Cerebellar cortex (tissue), 1 donor: Measurements from ENCODE around the gene HELZ.
"Not testable (repeated sequence)": the region's sequence is repeated elsewhere in the genome, so short reads cannot be mapped to it uniquely, and the experiment has no call there.

ENCODE experiments used
- DNase-seq: peaks from one replicate; pipeline ENCODE4 v3.0.0-alpha.2; 2015; ENCODE audit warnings: low spot score

Gene HELZ

DNA sequence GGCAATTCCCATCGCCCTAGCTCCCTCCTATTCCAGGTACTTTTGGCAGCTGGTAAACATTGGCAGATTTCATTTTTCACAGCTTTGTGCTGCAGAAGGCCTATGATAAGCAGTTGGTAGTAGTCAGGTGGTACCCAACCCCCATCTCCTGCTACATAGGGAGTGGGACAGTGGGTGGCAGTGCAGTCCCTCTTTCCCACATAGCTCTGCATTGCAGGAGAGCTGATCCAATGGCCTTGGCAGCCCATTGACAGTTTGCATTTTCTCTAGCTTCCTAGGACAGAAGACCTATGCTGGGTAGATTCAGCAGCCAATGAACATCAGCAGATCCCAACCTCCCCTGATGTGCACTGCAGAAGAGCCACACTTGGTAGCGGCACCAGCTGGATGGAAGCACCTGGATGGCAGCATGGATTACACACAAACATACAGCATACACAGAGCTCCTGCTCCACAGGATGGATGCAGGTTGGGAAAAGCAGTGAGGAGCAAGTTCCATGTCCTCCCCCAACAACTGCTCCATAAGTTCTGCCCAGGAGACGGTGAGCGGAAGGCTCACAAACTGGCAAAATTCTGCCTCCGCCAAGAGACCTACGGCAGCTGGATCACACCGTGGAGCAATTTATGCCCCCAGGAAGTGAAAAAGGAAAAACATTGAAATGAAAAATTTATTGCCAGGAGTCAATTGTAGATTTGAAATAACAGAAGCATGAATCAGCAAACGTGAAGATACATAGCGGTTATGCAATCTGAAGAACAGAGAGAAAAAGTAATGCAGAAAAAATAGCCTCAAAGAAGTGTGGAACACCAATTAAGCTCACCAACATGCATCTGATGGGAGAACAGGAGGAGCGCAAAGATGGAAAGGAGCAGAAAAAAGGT is 105.0 kb downstream of the HELZ start:
- peak; percentile 19 for DNase-seq

DNA sequence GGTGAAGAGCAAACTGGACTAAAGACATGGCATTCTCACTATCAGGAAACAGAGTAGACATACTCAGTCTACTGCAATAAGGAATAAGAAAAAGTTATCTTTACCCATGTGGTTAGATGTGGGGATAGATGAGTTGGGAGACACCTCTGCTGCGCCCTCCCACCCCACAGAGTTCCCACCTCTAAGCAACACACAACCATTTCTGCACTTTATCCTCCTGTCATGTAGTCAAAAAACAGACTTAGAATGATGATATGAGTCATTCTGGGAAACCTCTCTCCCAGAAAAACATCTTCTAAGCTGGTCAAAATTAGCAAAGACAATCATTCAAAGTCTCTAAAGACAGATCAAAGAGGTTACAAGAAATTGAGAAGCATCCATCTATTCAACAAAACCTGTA is 105.7 kb downstream of the HELZ start:
- no peak for DNase-seq

DNA sequence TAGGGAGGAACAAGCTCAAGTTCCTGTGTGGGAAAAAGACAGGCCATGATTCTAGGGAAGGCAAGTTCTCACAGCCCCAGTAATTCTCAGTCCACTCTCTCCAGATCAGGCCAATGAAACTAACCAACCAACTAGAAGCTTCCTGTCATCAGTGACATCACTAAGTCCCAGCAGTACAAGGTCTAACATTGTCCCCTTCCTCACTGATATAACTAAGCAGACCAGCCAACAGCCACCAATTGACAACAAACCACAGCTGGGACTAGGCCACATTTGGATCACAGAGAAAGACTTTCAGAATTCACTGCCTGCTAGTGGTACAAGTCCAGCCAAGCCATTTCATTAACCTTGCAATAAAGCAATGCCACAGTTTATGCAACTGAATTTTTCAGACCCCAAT is 106.6 kb downstream of the HELZ start:
- DNase-seq, result no peak

DNA sequence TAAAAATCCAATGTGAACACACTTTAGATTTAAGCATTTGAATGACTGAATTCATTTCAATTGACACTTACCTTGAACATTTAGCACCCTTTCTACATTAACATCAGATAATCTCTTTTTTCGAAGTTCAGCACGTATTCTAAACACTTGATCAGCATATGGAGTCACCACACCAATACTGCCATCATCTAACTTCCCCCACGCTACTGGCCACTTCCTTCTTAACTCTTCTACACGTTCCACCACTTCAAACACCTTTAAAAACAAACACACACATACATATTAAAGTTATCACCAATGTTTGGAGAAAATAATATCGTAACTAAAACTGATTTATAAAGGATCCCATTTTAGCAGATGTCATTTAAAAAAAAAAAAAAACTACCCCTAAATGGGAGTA is 107.1 kb downstream of the HELZ start:
- no peak for DNase-seq

DNA sequence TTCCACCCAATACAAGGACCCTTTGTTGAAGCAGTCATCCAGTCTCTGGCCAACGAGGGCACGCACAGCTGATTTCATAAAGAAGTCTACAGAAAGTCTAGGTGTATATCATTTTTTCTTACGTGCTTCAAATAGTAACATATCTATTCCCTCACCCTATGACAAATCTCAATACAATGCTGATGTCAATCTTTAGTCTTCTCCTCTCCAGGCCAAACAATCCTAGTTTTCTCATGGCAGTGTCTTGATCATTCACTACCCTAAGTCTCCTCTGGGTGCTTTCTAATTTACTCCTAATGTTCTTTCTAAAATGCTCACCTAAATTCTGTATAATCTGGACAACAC is 108.0 kb downstream of the HELZ start:
- DNase-seq, result no peak

DNA sequence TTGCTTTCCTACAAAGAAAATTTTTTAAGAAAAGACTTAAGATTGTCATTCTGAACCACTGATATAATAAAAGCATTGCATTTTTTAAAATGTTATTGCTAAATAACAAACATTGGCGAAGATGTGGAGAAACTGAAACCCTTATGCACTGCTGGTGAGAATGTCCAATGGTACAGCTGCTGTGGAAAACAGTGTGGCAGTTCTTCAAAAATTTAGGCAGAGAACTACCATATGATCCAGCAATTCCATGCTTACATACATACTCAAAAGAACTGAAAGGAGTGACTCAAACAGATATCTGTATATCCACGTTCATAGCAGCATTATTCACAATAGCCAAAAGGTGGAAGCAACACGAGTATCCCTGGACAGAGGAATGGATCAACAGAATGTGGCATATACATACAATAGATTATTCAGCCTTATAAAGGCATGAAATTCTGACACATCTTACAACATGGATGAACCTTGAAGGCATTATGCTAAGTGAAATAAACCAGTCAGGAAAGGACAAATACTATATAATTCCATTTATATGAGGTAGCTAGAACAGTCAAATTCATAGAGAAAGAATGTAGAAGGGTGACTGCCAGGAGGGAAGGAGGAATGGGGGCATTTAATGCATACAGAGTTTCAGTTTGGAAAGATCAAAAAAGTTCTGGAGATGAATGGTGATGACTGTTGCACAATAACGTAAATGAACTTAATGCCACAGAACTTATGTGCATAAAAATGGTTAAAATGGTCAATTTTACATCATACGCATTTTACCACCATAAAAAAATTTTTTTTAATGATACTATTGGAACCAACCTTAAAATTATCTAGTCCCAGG is 108.6 kb downstream of the HELZ start:
- no peak for DNase-seq

DNA sequence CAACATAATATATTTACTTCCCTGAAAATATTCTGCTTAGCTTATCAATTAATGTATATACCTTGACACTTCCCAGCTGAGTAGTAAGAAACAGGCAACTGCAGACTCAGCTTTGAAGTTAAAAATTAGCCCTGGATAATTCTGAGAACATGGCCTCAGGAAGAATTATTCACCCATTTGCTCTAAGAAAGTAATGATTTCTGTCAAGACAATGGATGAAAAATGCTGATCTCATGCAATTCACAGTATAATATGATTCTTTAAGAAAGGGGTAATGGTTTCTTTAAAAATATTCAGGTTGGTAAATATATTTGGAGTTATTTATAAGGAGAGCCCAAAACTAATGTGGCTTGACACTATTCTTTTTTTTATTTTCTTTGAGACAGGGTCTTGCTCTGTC is 111.8 kb downstream of the HELZ start:
- DNase-seq, result no peak

DNA sequence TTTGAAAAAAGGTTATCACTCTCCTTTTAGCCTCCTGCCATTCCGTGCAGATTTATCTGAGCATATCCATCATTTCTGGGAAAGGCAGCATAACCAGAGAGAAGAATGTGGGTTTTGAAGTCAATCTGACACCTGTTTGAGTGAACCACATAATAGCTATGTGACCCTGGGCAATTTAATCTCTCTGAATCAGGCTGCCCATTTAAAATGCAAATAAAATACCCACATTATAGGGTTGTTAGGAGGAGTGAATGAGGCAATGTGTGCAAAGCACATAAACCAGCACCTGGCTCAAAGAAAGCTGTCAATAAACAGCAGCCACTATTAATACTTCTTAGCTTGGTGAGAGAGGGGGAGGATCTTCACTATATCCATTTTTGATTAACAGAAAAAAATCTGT is 112.6 kb downstream of the HELZ start:
- DNase-seq, result no peak

DNA sequence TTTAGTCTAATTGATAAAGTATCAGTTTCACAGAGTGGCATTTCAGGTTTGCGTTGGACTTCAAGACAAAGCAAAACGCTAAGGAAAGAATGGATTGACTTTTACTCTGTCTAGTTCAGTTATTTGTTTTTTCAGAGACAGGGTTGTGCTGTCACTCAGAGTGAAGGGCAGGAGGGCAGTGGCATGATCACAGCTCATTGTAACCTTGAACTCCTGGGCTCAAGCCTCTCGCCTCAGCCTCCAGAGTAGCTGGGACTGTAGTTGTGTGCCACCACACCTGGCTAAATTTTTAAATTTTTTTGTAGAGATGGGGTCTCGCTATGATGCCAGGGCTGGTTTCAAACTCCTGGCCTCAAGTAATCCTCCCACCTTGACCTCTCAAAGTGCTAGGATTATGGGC is 114.2 kb downstream of the HELZ start:
- no peak for DNase-seq

DNA sequence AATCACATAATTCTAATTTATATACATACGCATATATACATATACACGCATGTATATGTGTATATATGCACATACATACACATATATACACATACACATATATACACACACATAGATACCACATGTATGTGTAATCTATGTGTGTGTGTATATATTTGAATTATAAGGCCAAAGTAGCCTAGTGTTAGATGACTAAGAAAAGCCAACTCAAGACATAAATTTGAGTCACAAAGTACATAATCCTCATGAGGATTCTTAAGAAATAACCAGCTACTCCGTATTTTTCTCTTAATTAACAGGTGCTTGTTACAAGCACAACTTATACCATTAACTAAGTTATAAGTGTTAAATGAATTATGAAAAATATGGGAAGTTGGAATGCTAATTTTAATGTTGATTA is 115.7 kb downstream of the HELZ start:
- DNase-seq, result no peak

DNA sequence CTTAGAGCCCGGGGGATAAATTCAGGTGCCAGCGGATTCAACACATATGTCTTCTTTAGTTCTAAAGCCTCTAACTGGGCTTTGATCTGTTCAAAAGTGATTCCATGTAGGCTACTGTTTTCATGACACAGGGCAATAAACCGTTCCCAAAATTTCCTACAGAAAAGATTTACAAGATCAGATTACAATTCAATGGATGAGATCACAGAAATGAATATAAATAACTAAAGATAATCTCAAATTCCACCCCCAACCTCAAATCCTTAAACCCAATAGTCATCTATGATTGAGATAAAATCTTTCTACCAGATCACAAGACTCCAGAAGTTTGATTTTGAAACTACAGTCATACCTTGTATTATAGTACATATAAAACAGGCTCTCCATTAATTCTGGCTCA is 116.3 kb downstream of the HELZ start:
- no peak for DNase-seq

DNA sequence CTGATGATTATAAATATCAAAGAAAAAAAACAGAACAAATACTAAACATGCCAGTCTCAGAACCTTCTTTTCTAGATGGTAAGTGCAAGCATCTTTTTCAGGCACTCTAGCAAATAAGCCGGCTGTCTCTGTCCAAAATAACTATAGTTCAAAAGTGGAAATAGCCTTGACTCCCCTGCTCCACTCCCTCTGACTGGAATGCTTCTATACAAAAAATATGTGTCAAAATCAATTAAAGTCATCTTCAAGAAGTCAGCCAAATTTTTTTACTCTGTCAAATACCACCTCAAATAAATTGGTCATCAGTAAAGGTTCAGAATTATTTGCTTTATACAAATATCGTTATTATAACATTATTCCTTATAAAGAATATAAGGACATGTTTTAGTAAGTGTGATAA is 117.1 kb downstream of the HELZ start:
- DNase-seq, result no peak

DNA sequence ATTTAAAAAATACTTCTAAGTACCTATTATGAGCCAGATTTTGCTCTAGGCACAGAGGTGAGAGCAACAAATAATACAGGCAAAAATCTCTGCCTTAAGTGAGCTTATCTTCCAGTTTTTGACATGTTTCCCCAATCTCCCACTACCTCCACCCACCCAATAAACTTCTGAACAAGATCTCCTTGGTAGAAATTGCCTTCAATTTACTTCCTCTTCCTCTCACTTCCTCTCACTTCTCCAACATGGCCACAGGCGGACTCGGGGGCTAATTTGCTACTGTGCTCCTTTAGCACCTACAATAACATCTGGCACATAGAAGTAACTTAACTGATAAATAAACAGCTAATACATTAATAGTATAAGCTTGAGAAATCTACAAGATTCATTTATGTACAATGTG is 118.0 kb downstream of the HELZ start:
- no peak for DNase-seq

DNA sequence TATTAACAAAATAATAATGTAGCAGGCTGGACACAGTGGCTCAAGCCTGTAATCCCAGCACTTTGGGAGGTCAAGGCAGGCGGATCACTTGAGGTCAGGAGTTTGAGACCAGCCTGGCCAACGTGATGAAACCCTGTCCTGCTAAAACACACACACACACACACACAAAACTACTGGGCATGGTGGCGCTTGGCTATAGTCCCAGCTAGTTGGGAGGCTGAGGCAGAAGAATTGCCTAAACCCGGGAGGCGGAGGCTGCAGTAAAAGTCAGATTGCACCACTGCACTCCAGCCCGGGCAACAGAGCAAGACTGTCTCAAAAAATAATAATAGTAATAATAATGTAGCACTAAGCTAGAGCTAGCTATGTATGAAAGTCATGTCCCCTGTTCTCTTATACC is 118.5 kb downstream of the HELZ start:
- not testable (repeated sequence) for DNase-seq

DNA sequence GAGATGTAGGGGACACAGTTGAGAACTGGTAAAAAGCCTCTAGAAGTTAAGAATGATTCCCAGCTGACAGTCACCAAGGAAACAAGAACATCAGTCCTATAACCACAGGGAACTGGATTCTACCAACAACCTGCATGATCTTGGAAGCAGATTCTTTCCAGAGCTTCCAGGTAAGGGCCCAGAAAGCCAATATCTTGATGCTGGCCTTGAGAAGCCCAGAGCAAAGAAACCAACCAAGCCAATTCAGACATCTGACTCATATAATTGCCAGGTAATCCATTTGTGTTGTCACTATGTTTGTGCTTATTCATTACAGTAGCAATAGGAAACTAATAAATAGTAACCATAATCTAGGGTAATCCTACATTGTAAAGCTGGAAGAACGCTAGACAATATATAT is 119.1 kb downstream of the HELZ start:
- no peak for DNase-seq

DNA sequence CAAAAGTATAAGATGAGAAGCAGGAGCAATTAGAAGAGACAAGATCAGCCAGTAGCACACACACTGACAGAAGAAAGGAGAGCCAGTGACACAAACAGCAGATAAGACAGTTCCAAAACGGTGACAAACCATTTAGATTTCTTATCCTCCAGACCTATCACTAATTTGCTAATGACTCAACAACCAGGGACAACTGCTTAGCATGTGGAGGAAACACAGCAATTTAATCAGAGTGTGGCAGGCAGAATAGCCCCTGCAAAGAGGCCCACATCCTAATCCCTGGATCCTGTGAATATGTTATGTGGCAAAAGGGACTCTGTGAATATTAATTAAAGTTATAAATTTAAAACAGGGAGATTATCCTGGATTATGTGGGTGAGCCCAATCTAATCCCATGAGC is 119.6 kb downstream of the HELZ start:
- DNase-seq, result no peak

DNA sequence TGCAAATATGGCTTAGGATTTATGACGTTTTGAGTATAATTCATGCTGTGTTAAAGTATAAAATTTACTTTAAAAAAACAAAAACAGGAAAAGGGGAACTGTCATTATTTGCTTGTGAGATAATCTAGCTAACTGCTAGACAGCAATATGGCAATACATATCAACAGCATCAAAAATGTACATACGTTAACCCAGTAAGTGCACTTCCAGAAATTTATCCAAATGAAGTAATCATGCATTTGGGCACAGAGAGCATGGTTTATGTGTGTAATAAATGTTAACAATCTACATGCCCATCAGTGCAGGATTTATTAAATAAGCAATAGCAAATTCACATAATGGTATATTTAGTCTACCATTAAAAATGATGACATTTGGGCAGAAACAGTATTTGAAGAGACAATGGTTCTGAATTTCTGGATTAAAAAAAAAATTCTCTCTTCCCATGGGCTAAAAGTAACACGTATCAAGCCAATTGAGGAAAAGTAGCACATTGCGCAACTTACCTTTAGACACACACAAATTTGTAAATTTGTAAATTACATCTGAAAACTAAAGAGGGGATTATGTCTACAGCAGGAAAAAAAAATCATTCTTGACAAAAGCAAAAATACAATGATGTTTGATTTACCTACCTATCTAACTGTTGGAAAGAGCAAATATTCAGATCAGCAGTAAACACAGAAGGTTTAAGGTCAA is 120.4 kb downstream of the HELZ start:
- no peak for DNase-seq

DNA sequence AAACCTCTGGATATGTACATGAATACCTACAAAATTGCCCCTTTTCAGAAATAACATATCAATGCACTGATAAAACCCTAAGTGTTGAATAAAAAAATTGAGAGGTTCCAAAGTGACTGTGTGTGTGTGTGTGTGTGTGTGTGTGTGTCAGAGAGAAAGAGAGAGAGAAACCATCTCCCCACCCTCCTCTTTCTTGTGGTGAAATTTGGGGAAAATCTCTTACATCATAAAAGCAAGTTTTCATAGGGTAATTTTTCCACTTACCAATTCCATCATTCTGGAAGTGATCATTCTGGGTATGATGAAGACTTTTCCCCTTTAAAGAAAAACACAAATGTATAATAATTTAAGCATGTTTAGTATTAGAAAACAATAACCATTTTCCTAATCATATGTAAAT is 121.3 kb downstream of the HELZ start:
- DNase-seq, result no peak

DNA sequence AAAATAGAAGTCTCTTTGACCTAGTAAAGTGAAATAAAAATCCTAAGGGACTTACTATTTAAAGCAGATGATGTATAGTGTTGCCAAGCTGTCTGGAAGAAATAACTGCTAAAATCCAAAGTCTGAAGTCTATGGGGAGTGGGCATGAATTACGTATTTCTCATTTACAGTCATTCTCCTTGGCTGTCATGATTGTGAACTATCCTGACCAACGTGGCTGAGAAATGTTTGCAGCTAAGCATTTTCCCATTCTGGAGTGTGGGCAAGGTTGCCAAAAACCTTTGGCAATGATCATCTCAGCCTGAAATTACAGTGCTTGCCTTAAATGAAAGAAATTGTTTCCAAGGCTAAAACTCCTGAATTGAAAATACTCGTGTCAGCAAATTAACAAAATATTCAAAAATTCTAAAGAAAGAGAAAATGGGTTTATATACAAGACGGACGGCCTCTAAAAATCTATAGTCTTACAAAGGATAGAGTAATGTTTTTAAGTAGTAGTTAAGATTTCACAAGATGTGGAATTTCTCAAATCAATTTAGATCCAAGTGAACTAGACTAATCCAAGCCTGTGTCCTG is 123.6 kb downstream of the HELZ start:
- peak; percentile 77 for DNase-seq

DNA sequence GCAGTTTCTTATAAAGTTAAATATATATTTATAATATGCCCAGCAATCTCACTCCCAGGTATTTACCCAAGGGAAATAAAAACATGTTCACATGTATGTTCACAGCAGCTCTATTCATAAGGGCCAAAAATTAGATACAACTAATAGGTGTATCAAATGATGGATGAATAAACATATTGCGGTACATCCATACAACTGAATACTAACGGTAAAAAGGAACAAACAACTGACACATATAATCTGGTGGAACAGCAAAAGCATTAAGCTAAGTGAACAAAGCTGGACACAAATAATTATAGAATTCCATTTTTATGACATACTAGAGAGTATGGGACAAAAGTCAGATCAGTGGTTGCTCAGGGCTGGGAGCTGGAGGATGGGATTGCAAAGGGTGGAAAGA is 125.9 kb downstream of the HELZ start:
- DNase-seq, result no peak

DNA sequence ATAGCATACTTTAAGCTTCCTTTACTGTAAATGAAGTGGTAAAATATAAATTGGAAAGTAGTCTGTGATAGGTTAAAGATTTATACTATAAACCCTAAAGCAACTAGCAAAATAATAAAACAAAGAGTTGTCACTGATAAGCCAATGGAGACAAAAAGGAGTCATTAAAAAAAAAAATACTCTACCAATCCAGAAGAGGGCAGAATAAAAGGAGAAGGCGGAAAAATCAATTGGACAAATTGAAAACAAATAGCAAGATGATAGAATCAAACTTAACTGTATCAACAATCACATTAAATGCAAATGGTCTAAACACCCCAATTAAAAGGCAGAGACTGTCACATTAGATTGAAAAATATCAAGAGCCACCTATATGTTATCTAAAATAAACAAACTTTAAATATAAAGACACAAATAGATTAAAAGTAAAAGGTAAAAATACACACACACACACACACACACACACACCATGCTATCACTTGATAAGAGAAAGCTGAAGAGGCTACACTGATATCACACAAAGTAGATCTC is 128.9 kb downstream of the HELZ start:
- no peak for DNase-seq

DNA sequence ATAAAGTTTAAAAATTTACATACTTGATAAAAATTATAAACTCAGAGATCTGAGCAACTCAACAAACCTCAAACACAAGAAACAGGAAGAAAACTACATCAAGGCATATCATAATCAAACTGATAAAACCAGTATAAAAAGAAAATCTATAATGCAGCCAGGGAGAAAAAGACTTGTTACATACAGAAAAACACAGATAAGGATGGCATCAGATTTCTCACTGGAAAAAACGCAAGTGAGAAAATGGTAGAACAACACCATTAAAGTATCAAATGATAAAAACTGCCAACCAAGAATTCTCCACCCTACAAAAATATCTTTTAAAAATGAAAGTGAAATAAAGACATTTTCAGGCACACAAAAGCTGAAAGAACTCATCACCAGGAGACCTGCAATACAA is 129.6 kb downstream of the HELZ start:
- DNase-seq, result no peak
